ENCODE measurements around the gene CYFIP2.

- TF ChIP-seq CTCF (optimal IDR thresholded peaks at IDR 0.05 in 1 of 3, IDR thresholded peaks at IDR 0.05 in 1 of 3, conservative IDR thresholded peaks at IDR 0.05 in 1 of 3; ENCODE audit: extremely low read depth in 1 of 3, insufficient read depth in 2 of 3, low read length in 3 of 3) (no peak), EZH2 (IDR thresholded peaks at IDR 0.05; ENCODE audit: low read length) (no peak)
These were observed 28.6 kb downstream of the CYFIP2 start for GRCh38 chr5:157294407-157295091.
